ENCODE results near the gene LIN7C. TPM values are rescaled to one million over a fixed set of nuclear protein-coding genes. Genes with fewer than 3 reads are reported as not detected.
"Not testable (repeated sequence)": the region's sequence is repeated elsewhere in the genome, so short reads cannot be mapped to it uniquely, and the experiment has no call there.

LIN7C gene
- total RNA-seq, 1 experiment from 2014 or later, result 38.7 TPM

DNA sequence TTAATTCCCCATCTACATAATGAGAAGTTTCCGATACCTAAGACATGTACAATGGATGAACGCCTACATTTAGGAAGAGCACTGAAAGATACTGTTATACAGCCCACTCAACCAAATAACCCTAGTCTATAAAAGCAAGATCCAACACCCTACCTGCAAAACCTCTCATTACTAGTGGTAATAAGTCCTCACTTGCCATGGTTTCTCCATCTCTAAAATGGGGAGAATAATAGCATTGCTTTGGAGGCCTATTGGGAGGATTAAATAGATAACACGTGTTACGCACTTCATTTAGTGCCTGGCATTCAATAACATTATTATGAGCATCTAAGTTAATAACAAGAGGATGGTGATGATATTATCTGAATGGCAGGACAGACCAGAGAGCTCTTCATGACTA lies 50.9 kb downstream of the LIN7C start:
- DNase-seq (ENCODE audit: low spot score), result no peak
- in situ Hi-C loops (cut with HindIII; ENCODE audit: low sequenced_read_pairs), result no loop called here

DNA sequence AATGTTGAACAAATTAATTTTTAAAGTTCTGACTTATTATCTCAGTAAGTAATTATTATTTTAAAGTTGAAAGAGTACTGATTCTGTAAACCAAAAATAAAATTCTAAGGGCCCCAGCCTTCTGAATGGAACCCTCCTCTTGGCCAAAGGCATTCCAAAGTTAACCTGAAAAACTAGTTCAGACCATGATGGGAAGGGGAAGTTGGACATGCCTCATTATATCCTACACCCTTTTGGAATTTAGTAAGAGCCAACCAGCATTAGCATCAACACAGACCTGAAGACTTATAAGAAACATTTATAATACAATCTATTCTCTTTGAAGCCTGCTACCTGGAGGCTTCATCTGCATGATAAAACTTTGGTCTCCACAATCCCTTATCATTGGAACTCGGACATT lies 52.9 kb downstream of the LIN7C start:
- in situ Hi-C loops (cut with HindIII; ENCODE audit: low sequenced_read_pairs), result no loop called here
- no peak for DNase-seq (ENCODE audit: low spot score)

DNA sequence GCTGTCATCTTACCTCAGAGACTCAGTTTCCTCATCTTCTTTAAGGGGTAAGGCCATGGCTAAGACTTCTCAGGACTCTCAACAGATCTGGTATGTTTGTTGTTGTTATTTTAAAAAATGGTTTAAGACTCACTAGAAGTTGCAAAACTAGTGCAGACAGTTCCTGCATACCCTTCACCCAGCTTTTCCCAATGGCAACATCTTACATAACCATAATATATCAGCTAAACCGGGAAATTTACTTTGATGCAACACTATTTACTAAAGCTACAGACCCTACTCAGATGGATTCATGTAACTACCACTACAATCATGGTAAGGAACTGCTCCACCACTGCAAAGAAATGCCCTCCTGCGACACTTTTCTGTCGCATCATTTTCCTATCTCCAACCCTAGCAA lies 54.4 kb downstream of the LIN7C start:
- in situ Hi-C loops (cut with HindIII; ENCODE audit: low sequenced_read_pairs), result no loop called here
- DNase-seq (ENCODE audit: low spot score), result no peak

DNA sequence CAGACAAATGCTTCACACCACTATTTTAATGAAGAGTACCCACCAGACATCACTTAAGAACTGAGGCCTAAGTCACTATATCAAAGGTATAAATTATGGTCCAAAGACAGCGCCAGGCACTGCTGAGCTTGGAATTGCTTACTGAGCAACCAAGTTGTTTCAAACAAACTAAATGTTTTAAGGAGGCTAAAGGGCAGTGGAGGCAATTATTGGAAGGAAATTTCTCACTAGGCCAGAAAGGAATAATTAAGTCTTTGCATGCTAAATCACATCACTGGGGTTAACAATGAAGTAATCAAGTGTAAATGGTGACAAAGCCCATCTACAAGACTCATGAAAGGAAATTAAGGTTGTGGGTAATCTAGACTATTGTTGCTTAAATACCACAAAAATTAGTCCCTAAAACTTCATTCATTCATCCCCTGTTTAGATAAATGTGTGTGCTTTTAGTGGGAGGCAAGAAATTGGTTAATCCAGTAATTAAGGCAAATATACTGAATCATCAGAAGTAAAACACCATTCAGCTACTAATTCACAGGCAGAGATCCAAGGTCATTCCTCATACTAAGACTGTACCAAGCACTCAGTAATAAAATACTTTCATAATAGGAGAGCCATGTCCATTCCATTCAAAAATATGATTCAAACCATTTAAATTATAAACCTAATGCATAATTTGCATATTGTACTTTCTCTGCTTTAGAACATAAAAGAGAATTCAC lies 55.2 kb downstream of the LIN7C start:
- no peak for DNase-seq (ENCODE audit: low spot score)
- in situ Hi-C loops (cut with HindIII; ENCODE audit: low sequenced_read_pairs), result no loop called here

DNA sequence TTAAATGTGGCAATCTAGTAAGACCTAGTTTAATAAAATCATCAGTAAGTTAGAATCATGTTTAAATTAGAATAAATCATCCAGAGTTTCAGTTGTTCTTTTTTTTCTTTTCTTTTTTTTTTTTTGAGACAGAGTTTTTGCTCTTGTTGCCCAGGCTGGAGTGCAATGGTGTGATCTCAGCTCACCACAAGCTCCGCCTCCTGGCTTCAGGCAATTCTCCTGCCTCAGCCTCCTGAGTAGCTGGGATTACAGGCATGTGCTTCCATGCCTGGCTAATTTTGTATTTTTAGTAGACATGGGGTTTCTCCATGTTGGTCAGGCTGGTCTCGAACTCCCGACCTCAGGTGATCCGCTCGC lies 58.4 kb downstream of the LIN7C start:
- in situ Hi-C loops (cut with HindIII; ENCODE audit: low sequenced_read_pairs); DNase-seq (ENCODE audit: low spot score): not testable (repeated sequence)

DNA sequence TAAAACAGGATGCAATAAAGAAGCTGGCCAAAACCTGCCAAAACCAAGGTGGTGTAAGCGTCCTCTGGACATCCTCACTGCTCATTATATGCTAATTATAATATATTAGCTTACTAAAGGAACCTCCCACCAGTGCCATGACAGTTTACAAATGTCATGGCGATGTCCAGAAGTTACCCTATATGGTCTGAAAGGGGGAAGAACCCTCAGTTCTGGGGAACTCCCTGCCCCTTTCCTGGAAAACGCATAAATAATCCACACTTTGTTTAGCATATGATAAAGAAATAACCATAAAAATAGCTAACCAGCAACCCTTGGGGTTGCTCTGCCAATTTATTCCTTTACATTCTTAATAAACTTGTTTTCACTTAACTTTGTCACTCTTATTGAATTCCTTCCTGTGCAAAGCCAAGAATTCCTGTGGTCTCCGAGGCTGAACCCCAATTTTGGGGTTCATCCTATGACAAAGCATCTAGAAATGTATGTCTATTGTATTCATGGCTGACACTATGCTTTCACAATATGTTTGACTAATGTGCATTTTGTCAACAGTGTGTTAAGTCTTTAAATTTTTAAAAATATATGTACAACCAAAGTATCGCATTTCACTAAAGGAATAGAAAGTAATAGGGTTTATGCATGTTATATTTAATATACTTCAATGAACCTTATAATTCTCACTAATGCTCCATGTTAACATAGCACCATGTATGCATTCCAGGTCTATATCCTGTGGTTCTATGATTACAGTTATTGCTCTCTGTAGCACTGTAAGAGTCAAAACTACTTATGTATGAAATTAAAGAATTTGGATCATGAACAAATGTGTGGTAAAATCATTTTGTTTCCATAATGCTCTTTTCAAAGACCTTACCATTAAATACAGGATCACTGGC lies 59.0 kb downstream of the LIN7C start:
- DNase-seq (ENCODE audit: low spot score), result no peak
- in situ Hi-C loops (cut with HindIII; ENCODE audit: low sequenced_read_pairs), result no loop called here

DNA sequence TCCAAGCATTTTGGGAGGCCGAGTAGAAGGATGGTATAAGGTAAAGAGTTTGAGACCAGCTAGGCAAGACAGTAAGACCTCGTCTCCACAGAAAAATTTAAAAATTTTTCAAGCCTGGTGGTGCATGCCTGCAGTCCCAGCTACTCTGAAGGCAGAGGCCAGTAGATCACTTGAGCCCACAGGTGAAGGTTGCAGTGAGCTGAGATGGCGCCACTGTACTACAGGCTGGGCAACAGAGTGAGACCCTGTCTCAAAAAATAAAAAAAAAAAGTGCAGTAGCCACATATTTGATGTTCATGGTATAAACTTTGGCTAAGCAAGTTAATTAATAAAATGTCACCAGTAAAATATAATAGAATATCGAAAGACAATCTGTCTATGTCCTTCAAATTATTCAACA lies 60.9 kb downstream of the LIN7C start:
- no peak for DNase-seq (ENCODE audit: low spot score)
- in situ Hi-C loops (cut with HindIII; ENCODE audit: low sequenced_read_pairs), result no loop called here

DNA sequence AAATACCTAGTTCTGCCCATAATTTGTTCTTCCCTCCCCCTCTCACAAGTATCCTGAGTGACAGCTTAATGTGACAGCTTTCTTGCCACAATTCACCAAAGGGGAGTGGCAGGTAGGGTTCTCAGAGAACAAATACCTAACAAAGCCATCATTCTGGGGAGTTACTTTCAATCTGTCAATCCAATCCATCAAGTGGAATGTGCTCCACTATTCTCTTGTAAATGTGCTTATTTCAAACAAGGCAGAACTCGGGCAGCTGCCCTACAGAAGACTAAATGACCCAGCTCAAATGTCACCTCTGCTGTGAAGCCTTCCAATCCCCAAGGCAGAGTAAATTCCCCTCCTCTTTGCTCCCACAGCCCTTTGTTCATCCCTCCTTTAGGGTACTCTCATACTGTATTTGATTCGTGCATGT lies 61.8 kb downstream of the LIN7C start:
- DNase-seq (ENCODE audit: low spot score), result no peak

More for the DNA sequence above, 61.8 kb downstream of the LIN7C start:
- in situ Hi-C loops (cut with HindIII; ENCODE audit: low sequenced_read_pairs), result no loop called here

Other genes starting within 250 kb of the LIN7C start
- gene CCDC34, start 143.6 kb downstream of the LIN7C start, total RNA-seq (2014; rRNA removed; shearing (Covaris generic)), result 6.0 and 8.2 TPM in 2 replicates
- 2.9 and 9.7 TPM in 2 replicates for gene LGR4, start 34.0 kb downstream of the LIN7C start, total RNA-seq (2014; rRNA removed; shearing (Covaris generic))
- gene BDNF, start 193.7 kb upstream of the LIN7C start, total RNA-seq (2014; rRNA removed; shearing (Covaris generic)), result 20.2 and 29.8 TPM in 2 replicates

Measured in G401 (cell line).